ENCODE measurements around the gene SVBP.
"Not testable (repeated sequence)": the region's sequence is repeated elsewhere in the genome, so short reads cannot be mapped to it uniquely, and the experiment has no call there.

Gene SVBP

DNA sequence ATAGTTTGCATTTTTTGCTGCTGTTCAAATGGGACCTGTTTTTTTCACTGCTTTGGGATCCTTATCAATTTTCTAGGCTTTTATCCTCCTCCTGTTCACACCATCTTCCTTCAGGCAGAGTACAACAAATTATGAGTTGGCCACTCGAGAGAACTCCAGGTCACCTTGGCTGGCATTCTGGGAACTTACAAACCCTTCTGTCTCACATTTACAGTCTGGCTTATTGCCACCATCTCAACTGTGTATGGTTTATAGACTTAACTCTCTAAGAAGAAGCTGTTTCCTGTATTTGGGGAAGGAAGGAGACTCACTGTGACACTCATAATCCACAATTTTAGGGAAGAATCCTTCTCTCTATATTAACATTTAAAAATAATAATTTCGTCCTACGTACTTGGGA is 23.8 kb upstream of the SVBP start:
- DNase-seq: no peak

DNA sequence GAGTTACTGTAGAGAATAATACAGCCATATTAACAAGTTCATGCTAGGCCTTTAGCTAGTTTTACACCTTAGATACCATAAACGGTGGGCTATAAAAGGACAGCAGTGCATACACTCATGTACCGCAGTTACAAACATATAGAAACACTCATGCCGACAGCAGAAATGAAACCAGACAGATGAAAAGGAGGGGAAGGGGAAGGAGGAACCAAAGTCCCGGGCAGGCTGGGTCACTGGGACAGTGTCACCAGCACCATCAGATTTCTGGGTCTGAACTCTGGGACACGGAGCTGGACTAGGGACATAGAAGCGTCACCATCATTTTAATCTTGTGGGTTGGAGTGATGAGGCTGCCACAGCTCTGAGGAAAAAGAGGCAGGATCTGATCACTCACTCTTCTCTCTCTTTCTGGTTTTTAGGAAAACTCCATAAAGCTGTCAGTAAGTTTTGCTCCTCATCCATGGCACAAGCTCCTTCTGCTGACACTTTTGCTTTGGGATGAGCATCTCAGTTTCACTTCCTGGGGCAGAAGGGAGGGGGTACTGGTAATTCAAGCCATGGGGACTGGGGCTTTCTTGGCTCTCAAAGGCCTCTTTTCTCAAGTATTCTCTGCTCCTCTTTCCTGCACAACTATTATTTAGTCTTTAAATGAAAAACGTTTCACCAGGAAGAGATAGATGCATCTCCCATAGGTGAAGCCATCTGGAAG is 21.4 kb upstream of the SVBP start:
- DNase-seq: no peak

GRCh38 chr1:42837709-42838108 is 20.5 kb upstream of the SVBP start:
- DNase-seq: no peak

DNA sequence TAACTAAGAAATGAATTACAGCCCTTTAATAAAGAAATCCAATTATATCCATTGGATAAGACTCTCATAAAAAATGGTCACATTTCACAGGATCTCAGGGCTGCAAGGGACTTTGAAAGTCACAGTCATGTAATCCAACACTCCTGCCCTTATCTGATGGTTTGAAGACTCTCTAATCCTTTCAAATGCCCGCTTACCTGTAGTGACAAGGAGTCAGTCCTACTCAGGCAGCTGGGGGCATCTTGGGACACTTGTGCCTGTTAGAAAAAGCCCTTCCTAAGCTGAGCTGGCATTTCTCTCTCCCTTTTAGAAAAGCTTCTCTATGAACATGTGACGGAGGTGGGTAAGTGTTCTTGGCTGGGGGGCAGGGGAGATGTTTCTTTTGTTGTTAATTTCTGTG is 18.2 kb upstream of the SVBP start:
- no peak for DNase-seq

DNA sequence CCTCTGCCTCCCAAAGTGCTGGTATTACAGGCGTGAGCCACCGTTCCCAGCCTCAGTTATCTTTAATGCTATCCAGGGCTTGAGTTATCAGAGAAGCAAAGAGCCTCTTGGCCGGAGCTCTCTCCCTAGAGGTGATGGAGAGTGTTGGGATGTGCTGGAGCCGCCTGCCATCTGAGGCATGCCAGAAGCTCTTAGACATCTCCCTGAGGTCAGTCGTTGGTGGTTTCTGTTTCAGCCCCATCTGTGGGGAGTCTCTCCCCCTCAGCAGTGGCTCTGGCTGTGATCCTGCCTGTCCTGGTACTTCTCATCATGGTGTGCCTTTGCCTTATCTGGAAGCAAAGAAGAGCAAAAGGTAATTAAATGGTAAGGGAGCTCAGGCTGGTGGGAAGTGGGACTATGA is 17.6 kb upstream of the SVBP start:
- no peak for DNase-seq

DNA sequence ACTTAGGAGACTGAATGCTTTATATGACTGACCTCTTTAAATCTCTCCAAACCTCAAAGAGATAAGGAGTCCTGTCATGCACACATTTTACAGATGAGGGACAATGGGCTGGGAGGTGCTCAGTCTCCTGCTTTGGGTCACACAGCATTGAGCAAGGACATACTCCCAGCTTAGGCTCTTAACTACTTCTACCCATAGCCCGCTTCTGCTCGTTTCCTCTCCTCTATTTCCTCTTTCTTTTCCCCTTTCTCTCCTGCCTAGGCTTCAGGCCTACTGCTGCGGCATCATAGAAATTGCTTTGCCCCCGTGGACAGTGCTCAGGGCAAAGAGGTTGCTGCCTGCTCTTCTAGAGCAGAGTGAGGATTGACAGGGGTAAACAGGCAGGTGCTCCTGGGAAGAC is 16.8 kb upstream of the SVBP start:
- DNase-seq: no peak

- DNase-seq: no peak
These were observed 15.5 kb upstream of the SVBP start for GRCh38 chr1:42832641-42833240.

GRCh38 chr1:42831273-42831672 is 14.1 kb upstream of the SVBP start:
- no peak for DNase-seq

GRCh38 chr1:42830631-42831030 is 13.4 kb upstream of the SVBP start:
- DNase-seq: no peak

DNA sequence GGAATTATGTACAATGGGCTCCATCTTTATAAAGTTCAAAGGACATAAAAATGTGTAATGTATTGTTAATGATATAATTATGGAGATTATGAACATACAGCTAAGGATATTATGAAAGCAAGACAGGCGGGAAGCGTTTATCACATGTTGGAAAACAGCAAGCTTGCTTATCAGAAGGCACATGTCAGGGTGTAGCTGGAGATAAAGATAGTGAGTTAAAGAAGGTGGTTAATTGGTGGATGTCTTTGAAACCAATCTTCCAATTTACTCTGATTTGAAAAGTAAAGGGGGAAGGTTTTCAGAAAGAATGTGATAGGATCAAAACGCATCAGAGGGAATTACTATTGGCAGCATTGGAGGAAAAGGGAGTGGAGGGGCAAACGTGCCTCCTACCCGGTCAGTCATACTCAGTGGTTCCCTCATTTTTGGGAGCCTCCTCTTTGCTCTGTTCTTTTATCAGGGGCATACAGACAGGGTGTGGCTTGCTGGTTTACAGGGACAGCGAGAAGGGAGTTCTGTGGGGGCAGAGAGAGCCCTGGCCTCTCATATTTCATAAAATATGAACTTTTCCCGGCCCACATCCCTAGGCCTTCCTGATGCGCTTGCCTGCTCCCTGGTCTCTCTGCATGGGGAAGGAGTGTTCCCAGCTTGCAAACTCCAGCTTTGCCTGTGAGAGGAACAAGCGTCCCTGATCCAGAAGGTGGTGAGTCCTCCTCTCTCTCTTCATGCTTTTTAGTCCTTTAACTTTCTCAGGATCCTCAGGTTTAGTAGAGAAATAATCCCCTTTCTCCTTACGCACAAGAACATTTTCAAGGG is 8.0 kb upstream of the SVBP start:
- no peak for DNase-seq

- DNase-seq: no peak
These were observed 7.4 kb upstream of the SVBP start for GRCh38 chr1:42824481-42825035.

GRCh38 chr1:42822800-42823392 is 5.7 kb upstream of the SVBP start:
- peak in 1 of 5 experiments; percentile 11 for DNase-seq

GRCh38 chr1:42821690-42822089 is 4.5 kb upstream of the SVBP start:
- no peak for DNase-seq

GRCh38 chr1:42820813-42821212 is 3.6 kb upstream of the SVBP start:
- DNase-seq: no peak

DNA sequence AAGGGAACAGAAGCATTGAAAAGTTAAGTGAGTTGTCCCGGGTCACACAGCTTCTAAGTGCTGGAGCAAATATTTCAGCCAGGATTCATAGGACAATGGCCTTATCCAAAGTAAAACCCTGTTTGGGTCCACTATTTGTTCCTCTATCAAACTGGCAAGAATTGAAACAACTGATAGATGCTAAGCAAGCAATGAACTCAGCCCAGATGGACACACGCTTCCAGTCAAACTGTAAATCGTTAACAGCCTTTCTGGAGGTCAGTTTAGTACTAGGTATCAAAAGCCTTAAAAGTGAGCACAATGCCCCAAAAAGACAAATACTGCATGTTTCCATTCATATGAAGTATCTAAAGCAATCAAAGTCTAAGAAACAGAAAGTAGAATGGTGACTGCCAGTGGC is 779 bp upstream of the SVBP start:
- DNase-seq: no peak

DNA sequence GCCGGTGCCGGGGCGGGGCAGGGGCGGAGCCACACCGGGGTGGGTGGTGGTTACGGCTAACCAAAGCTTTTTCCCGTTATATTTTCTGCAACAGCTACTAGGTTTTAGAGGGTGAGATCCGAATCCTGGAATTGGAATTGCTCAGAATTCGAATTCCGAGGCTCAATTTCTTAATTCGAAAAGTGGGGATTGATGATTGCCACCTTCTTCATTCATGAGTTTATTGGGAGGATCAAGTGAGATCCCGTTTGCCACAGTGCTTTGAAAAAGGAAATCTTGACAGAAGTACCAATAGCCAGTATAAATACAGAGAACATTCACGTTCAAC is 207 bp upstream of the SVBP start:
- DNase-seq: no peak

DNA sequence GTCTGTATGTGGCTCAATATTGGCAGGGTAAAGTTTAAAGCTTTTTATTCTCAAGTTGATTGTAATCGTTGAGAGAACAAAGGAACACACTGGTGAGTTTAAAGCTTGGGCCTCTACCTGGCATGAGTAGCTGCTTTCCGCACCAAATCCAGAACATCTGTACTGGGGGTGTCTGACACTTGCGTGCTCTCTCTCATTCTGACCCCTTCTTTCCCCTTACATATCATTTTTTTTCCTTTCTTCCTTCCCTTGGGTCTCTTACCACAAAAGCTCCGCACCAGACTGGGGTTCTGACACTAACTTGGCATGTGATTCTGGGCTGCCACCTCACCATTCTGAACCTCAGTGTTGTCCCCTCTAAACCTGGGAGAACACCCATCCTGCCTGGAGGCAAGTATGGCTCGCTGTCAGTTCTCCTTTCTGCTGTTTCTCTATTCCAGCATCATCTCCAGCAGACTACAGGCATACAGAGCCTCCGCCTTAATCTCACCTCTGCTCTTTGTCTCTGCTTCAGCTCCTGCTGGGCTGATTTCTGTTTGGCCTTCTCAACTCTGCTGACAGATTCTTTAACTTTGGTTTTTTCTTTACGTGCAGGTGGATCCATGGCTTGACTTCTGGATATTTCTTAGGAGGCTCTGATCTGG is 1.1 kb downstream of the SVBP start:
- DNase-seq: peak in 1 of 5 experiments; percentile 3

GRCh38 chr1:42814815-42815214 is 2.4 kb downstream of the SVBP start:
- not testable (repeated sequence) for DNase-seq

DNA sequence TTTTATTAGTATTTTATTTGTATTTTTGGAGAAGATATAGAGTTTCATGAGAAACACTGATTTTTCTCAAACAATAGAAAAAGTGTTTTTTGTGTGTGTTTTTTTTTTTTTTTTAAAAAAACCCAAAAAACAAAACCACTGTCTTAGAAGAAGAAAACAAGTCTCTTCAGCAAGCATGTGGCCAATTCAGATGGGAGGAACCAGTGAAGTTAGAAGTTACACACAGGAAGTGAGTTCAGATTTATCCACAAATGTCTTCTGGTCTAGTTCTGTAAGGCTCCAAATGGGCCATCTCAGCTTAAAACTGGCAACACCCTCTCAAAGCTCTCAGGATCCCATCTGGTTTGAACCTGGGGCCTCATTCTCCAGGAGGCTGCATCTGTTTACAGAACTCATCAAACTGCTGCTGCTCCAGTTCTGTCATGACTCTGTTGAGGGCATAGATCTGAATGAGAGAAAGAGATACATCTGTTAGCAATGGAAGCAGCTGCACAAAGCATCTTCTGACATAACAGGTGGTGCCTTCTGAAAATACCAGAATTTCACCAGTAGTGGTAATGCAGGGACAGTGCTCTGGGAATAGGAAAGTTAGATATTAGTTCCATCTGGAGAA is 10.0 kb downstream of the SVBP start:
- DNase-seq: peak in 1 of 5 experiments; percentile 43

DNA sequence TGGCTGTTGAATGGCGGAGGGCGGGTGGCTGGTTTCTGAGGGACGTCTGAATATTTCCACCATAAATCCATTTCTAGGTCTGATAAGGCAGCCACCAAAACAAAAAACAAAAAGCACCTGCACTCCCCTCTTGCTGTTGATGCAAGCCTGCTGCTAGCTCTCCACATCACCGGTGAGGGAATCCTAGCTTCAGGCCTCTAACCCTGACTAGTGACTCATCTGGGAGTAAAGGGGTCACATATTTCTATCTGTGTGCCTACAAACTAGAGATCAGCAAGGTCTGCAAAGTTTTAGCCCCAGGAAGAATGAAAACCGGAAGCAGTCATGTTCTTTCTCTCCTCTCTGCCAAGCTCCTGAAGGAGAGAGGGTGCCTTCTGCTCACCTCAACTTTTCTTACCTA is 10.6 kb downstream of the SVBP start:
- no peak for DNase-seq

GRCh38 chr1:42806171-42806570 is 11.0 kb downstream of the SVBP start:
- DNase-seq: no peak

GRCh38 chr1:42801832-42802473 is 15.2 kb downstream of the SVBP start:
- DNase-seq: no peak
